ENCODE results near the gene RETREG1.

The RETREG1 gene

GRCh38 chr5:16430349-16431089, 186.3 kb downstream of the RETREG1 start:
- Histone ChIP-seq H3K9me3 (ENCODE audit: control insufficient read depth in 1 of 2, low read length in 2 of 2) (no peaks in the 10 kb centered on the region), H3K4me3 (ENCODE audit: low read depth in 1 of 2, low read length in 2 of 2) (no peak overlapping the region), H3K36me3 (ENCODE audit: control insufficient read depth in 1 of 2, insufficient read depth in 2 of 2, low read length in 2 of 2) (no peaks in the 10 kb centered on the region), H3K27ac (ENCODE audit: low read length) (no peak overlapping the region), H3K4me1 (ENCODE audit: control insufficient read depth in 1 of 2, insufficient read depth in 2 of 2, low read length in 2 of 2) (no peaks in the 10 kb centered on the region), H3K27me3 (ENCODE audit: low read depth, low read length) (no peaks in the 10 kb centered on the region)

GRCh38 chr5:16428359-16428758, 188.4 kb downstream of the RETREG1 start:
- Histone ChIP-seq H3K36me3 (ENCODE audit: control insufficient read depth in 1 of 2, insufficient read depth in 2 of 2, low read length in 2 of 2) (no peaks in the 10 kb centered on the region), H3K9me3 (ENCODE audit: control insufficient read depth in 1 of 2, low read length in 2 of 2) (no peaks in the 10 kb centered on the region), H3K27me3 (ENCODE audit: low read depth, low read length) (no peaks in the 10 kb centered on the region), H3K4me3 (ENCODE audit: low read depth in 1 of 2, low read length in 2 of 2) (no peak overlapping the region), H3K4me1 (ENCODE audit: control insufficient read depth in 1 of 2, insufficient read depth in 2 of 2, low read length in 2 of 2) (no peaks in the 10 kb centered on the region), H3K27ac (ENCODE audit: low read length) (no peak overlapping the region)

- Histone ChIP-seq H3K4me3 (ENCODE audit: low read depth in 1 of 2, low read length in 2 of 2) (no peak overlapping the region), H3K27me3 (ENCODE audit: low read depth, low read length) (no peaks in the 10 kb centered on the region), H3K36me3 (ENCODE audit: control insufficient read depth in 1 of 2, insufficient read depth in 2 of 2, low read length in 2 of 2) (no peaks in the 10 kb centered on the region), H3K9me3 (ENCODE audit: control insufficient read depth in 1 of 2, low read length in 2 of 2) (no peaks in the 10 kb centered on the region), H3K4me1 (ENCODE audit: control insufficient read depth in 1 of 2, insufficient read depth in 2 of 2, low read length in 2 of 2) (no peaks in the 10 kb centered on the region), H3K27ac (ENCODE audit: low read length) (no peak overlapping the region)
These were observed 189.2 kb downstream of the RETREG1 start for GRCh38 chr5:16427587-16427986.

Measured in muscle layer of duodenum (tissue), 2 donors.